K562 (cell line): Measurements from ENCODE around the gene ANKS1B. TPM values are rescaled to one million over a fixed set of nuclear protein-coding genes. Genes with fewer than 3 reads are reported as not detected.

Experiments used
- ATAC-seq: fragments of 200-7000 bp; cut with Tn5 transposase; 3 replicates; pipeline ENCODE4 v1.9.1; 2020; ENCODE audit warnings: moderate library complexity
- BruUV-seq: library from RNA; stranded (reverse); fragments of 400-500 nt; replicated peaks from 2 replicates; lab custom pipeline; 2021; lab: Mats Ljungman, UMichigan
- CTCF ChIA-PET: fragments of 300-600 bp; formaldehyde crosslinking; extraction: SDS; loops from one replicate; lab custom pipeline; 2021; ENCODE audit warnings: low intra/inter-chr PET ratio; lab: Yijun Ruan, JAX
- POLR2A ChIA-PET: fragments of 300-600, 350-650 bp; sonication (Branson Sonifier 250); formaldehyde crosslinking; extraction: SDS; loops from one replicate; lab custom pipeline; 2021; ENCODE audit warnings: antibody characterized with exemption, inconsistent platforms; lab: Yijun Ruan, JAX
- DNase-seq, 4 experiments: peaks; one replicate each; pipeline versions ENCODE4 v3.0.0 to v3.0.0-alpha.2; 2011 to 2018; ENCODE audit warnings: low spot score in 3 of 4, mixed read lengths in 3 of 4; ENCODE audit errors: extremely low read depth in 1 of 4
- FAIRE-seq: peaks from 2 replicates; lab custom pipeline; 2011; peaks lifted over from hg19 to GRCh38; lab: Jason Lieb, UNC
- H2AFZ ChIP-seq: 2 replicates; pipeline ENCODE4 v1.6.0; 2011; ENCODE audit warnings: low read depth, low read length, control low read depth, inconsistent platforms
- H3K27ac ChIP-seq: fragments of 200-600 bp; 3 replicates; pipeline ENCODE4 v1.8.0; 2011; ENCODE audit warnings: low read depth, mild to moderate bottlenecking, control low read depth, inconsistent platforms, low read length, moderate library complexity, mixed read lengths; ENCODE audit errors: extremely low read depth
- H3K27me3 ChIP-seq, 2 experiments: fragments of 300-600 bp in 1 of 2; 2 replicates in 1 of 2; 3 replicates in 1 of 2; pipeline versions ENCODE4 v1.6.0 to v1.8.0; 2011; ENCODE audit warnings: inconsistent platforms in 2 of 2, low read length in 2 of 2, mild to moderate bottlenecking in 1 of 2, mixed read lengths in 1 of 2, moderate library complexity in 1 of 2; ENCODE audit not compliant: control insufficient read depth in 2 of 2, insufficient read depth in 2 of 2
- H3K36me3 ChIP-seq: fragments of 300-600 bp; 3 replicates; pipeline ENCODE4 v1.8.0; 2011; ENCODE audit warnings: mild to moderate bottlenecking, low read length, inconsistent platforms; ENCODE audit not compliant: control insufficient read depth, insufficient read depth
- H3K4me1 ChIP-seq, 2 experiments: fragments of 200-600 bp in 1 of 2; replicated peaks in 1 of 2; 2 replicates in 1 of 2; 3 replicates in 1 of 2; pipeline versions ENCODE4 v1.5.1 to v1.8.0; 2011; ENCODE audit warnings: inconsistent platforms in 2 of 2, low read length in 2 of 2, mild to moderate bottlenecking in 1 of 2, mixed read lengths in 1 of 2, moderate library complexity in 1 of 2; ENCODE audit not compliant: control insufficient read depth in 2 of 2, insufficient read depth in 2 of 2
- H3K4me2 ChIP-seq: 2 replicates; pipeline ENCODE4 v1.6.1; 2011; ENCODE audit warnings: low read length, control low read depth, inconsistent platforms, mixed read lengths; ENCODE audit not compliant: insufficient read depth
- H3K4me3 ChIP-seq: fragments of 200-600 bp; sonication (generic), shearing (Covaris generic); 2 replicates; pipeline ENCODE4 v1.5.1; 2016; ENCODE audit warnings: control low read depth, inconsistent platforms
- H3K79me2 ChIP-seq: fragments of 200-600 bp; 3 replicates; pipeline ENCODE4 v1.8.0; 2011; ENCODE audit warnings: low read length, inconsistent platforms; ENCODE audit not compliant: control insufficient read depth, insufficient read depth
- H3K9ac ChIP-seq, 2 experiments: 2 replicates each; pipeline versions ENCODE4 v1.6.0 to v1.6.1; 2011; ENCODE audit warnings: low read depth in 2 of 2, low read length in 2 of 2, control low read depth in 1 of 2, inconsistent platforms in 1 of 2, mild to moderate bottlenecking in 1 of 2, mixed read lengths in 1 of 2; ENCODE audit not compliant: insufficient read depth in 1 of 2
- H3K9me1 ChIP-seq: one replicate; pipeline ENCODE4 v1.6.0; 2011; ENCODE audit warnings: inconsistent platforms, mild to moderate bottlenecking, low read length, moderate library complexity; ENCODE audit not compliant: control insufficient read depth, insufficient read depth
- H3K9me3 ChIP-seq: replicated peaks from 2 replicates; pipeline ENCODE4 v1.5.1; 2011; ENCODE audit warnings: low read depth, low read length, inconsistent platforms; ENCODE audit not compliant: control insufficient read depth, insufficient read depth
- H4K20me1 ChIP-seq: replicated peaks from 2 replicates; pipeline ENCODE4 v1.6.1; 2011; ENCODE audit warnings: low read length, inconsistent platforms, mixed read lengths; ENCODE audit not compliant: control insufficient read depth, insufficient read depth
- AFF4 ChIP-seq: sonication (generic); formaldehyde crosslinking; IDR thresholded peaks from 2 replicates; pipeline ENCODE4 v1.8.0; 2023; ENCODE audit warnings: mild to moderate bottlenecking, missing genetic modification reagents
- BHLHE40 ChIP-seq: IDR thresholded peaks from 2 replicates; pipeline ENCODE4 v1.6.1; 2011; ENCODE audit warnings: low read length, improper control_type of control experiment
- BRD4 ChIP-seq: fragments of 200-600 bp; sonication (generic); IDR thresholded peaks from 2 replicates; pipeline ENCODE4 v1.6.1; 2017; ENCODE audit warnings: inconsistent platforms
- KDM2B ChIP-seq: fragments of 250-450 bp; sonication (Bioruptor Pico); IDR thresholded peaks from 2 replicates; pipeline ENCODE4 v1.8.0; 2021; ENCODE audit warnings: mild to moderate bottlenecking, moderate library complexity
- KLF1 ChIP-seq: fragments of 450-650 bp; IDR thresholded peaks from 2 replicates; pipeline ENCODE4 v1.6.1; 2016; ENCODE audit warnings: missing genetic modification characterization, missing compliant biosample characterization
- NCOA4 ChIP-seq: fragments of 450-650 bp; IDR thresholded peaks from 2 replicates; pipeline ENCODE4 v1.6.1; 2018; ENCODE audit warnings: mild to moderate bottlenecking; ENCODE audit not compliant: partially characterized antibody
- RBM34 ChIP-seq: fragments of 200-400 bp; formaldehyde crosslinking; IDR thresholded peaks from 2 replicates; pipeline ENCODE4 v1.6.1; 2018; ENCODE audit warnings: low read length, borderline replicate concordance; ENCODE audit not compliant: insufficient read depth
- RFX5 ChIP-seq: IDR thresholded peaks from 2 replicates; pipeline ENCODE4 v1.6.1; 2011; ENCODE audit warnings: low read depth, mild to moderate bottlenecking, improper control_type of control experiment, low read length
- THRAP3 ChIP-seq: fragments of 450-650 bp; IDR thresholded peaks from 2 replicates; pipeline ENCODE4 v1.6.1; 2016; ENCODE audit warnings: mild to moderate bottlenecking, inconsistent platforms, borderline replicate concordance
- ZFP1 ChIP-seq: fragments of 450-650 bp; formaldehyde crosslinking; IDR thresholded peaks from 2 replicates; pipeline ENCODE4 v1.4.0; 2020; ENCODE audit warnings: mild to moderate bottlenecking, mixed read lengths
- ZNF274 ChIP-seq: IDR thresholded peaks from 2 replicates; pipeline ENCODE4 v1.6.1; 2011; ENCODE audit warnings: low read depth, mild to moderate bottlenecking, low read length, moderate library complexity, borderline replicate concordance
- ZNF512 ChIP-seq: IDR thresholded peaks from 2 replicates; pipeline ENCODE4 v1.6.1; 2016; ENCODE audit warnings: missing genetic modification characterization, missing compliant biosample characterization
- ZSCAN29 ChIP-seq: fragments of 450-650 bp; IDR thresholded peaks from 2 replicates; pipeline ENCODE4 v1.6.1; 2017
- WGBS: fragments of 100-300 bp; shearing (Covaris generic); methylation state at CpG from one replicate; pipeline ENCODE4 v1.1.6; 2016; ENCODE audit warnings: low coverage, mixed read lengths; ENCODE audit not compliant: insufficient coverage; ENCODE audit errors: missing lambda C conversion rate; 5-methylcytosine and 5-hydroxymethylcytosine counted together
- in situ Hi-C: fragments of 300-500 bp; cut with MboI; formaldehyde crosslinking; loops from 4 replicates; pipeline ENCODE4 v1.15.0; 2018; ENCODE audit warnings: inconsistent platforms, mixed read lengths
- intact Hi-C: fragments of 100-400 bp; cut with micrococcal nuclease; formaldehyde crosslinking; loops from 2 replicates; pipeline ENCODE4 v1.14.2; 2022
- polyA plus RNA-seq, 8 experiments: library from polyadenylated mRNA; depleted of rRNA in 4 of 8; stranded (reverse) in 5 of 8; unstranded in 3 of 8; fragments of >200 nt; fragmentation: Nextera tagmentation in 2 of 8; fragmentation: Illumina TruSeq in 1 of 8; extraction: Ambion mirVana in 2 of 8; extraction: Trizol in 1 of 8; gene quantifications; 2 replicates each; pipeline versions ENCODE4 v1.2.1 to v1.2.3, GENCODE V29; 2011 to 2014; ENCODE audit warnings: inconsistent platforms in 1 of 8, missing spikeins in 1 of 8
- total RNA-seq, 7 experiments: library from RNA; depleted of rRNA in 6 of 7; stranded (reverse); fragments of >200 nt in 6 of 7; fragmentation: Illumina TruSeq in 2 of 7; extraction: Trizol in 2 of 7; gene quantifications; 2 replicates each; pipeline versions ENCODE4 v1.2.1 to v1.2.3, GENCODE V29; 2011 to 2021; ENCODE audit warnings: low replicate concordance in 1 of 7
- TF ChIP-seq, protein P1 (sequence below), 2 experiments: fragments of 450-650 bp; conservative IDR thresholded peaks; 2 replicates each; pipeline ENCODE4 v1.6.1; 2017; ENCODE audit warnings: mild to moderate bottlenecking in 2 of 2, moderate library complexity in 2 of 2
- TF ChIP-seq, protein P2 (sequence below): fragments of 450-650 bp; IDR thresholded peaks from 2 replicates; pipeline ENCODE4 v1.6.1; 2018; ENCODE audit warnings: mild to moderate bottlenecking, low read depth; ENCODE audit not compliant: partially characterized antibody

Gene ANKS1B
- total and polyA plus RNA-seq, 9 of the 15 experiments (the other 6 are each of a cell fraction or from before 2014, with no cell fraction given), result 0.04 to 0.47 (median 0.28) TPM; not detected in 4

- Histone ChIP-seq H3K79me2 (no peaks in the 10 kb centered on the region), H4K20me1 (no peaks in the 10 kb centered on the region), H2AFZ (no peak overlapping the region), H3K9me1 (no peaks in the 10 kb centered on the region), H3K9me3 (no peaks in the 10 kb centered on the region), H3K27ac (no peak overlapping the region), H3K27me3 (no peaks in the 10 kb centered on the region), H3K4me1 (no peaks in the 10 kb centered on the region), H3K4me3 (no peak overlapping the region), H3K9ac (no peak overlapping the region), H3K36me3 (no peaks in the 10 kb centered on the region), H3K4me2 (no peak overlapping the region)
- CTCF ChIA-PET, result no interaction called here
- DNase-seq (no peak), FAIRE-seq (no peak), ATAC-seq (no peak)
- in situ Hi-C loops (no loop called here), intact Hi-C loops (no loop called here)
- WGBS, result 3% methylated on average over 5 of the region's 5 CpGs
- BruUV-seq, result no TSS peak
- POLR2A ChIA-PET, result no interaction called here
- TF ChIP-seq RBM34 (no peak), RFX5 (no peak), KLF1 (tag) (no peak), ZSCAN29 (no peak), KDM2B (CRISPR knock-in tag) (no peak), ZFP1 (CRISPR knock-in tag) (no peak), THRAP3 (no peak), BRD4 (no peak), NCOA4 (no peak), ZNF274 (no peak), ZNF512 (tag) (no peak), BHLHE40 (no peak), AFF4 (CRISPR knock-in tag) (no peak)
- TF ChIP-seq, protein P1, sequence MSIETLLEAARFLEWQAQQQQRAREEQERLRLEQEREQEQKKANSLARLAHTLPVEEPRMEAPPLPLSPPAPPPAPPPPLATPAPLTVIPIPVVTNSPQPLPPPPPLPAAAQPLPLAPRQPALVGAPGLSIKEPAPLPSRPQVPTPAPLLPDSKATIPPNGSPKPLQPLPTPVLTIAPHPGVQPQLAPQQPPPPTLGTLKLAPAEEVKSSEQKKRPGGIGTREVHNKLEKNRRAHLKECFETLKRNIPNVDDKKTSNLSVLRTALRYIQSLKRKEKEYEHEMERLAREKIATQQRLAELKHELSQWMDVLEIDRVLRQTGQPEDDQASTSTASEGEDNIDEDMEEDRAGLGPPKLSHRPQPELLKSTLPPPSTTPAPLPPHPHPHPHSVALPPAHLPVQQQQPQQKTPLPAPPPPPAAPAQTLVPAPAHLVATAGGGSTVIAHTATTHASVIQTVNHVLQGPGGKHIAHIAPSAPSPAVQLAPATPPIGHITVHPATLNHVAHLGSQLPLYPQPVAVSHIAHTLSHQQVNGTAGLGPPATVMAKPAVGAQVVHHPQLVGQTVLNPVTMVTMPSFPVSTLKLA (conservative IDR thresholded peaks at IDR 0.05), result no peak
- TF ChIP-seq, protein P2, sequence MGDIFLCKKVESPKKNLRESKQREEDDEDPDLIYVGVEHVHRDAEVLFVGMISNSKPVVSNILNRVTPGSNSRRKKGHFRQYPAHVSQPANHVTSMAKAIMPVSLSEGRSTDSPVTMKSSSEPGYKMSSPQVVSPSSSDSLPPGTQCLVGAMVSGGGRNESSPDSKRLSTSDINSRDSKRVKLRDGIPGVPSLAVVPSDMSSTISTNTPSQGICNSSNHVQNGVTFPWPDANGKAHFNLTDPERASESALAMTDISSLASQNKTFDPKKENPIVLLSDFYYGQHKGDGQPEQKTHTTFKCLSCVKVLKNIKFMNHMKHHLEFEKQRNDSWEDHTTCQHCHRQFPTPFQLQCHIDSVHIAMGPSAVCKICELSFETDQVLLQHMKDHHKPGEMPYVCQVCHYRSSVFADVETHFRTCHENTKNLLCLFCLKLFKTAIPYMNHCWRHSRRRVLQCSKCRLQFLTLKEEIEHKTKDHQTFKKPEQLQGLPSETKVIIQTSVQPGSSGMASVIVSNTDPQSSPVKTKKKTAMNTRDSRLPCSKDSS, result no peak
Measured at GRCh38 chr12:99005601-99006000, 979.1 kb downstream of the ANKS1B start.
